GM12874 (cell line): Measurements from ENCODE around the gene HCRT.

ENCODE experiments used
- TF ChIP-seq, protein P1 (sequence below): IDR thresholded peaks from 2 replicates; pipeline ENCODE4 v1.5.1; 2011; ENCODE audit warnings: low read depth, mild to moderate bottlenecking, control low read depth, low read length, moderate library complexity; ENCODE audit not compliant: insufficient read depth

HCRT gene

DNA sequence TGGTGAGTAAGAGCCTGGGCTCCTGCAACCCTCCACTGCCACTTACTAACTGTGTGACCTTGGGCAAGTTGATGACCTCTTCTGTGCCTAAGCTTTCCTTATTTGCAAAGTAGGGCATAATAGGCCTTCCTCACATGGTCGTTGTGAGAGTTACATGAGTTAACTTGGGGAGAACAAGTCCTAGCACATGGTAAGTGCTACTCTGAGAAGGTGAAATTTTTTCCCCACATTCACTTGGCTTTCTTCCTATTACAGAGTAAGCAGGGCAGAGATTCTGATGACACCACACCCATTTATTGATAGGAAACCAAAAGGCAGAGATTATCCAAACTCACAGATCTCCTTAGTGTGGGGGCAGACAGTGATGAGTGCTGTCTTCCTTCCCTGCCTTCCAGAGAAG, 5.9 kb downstream of the HCRT start:
- TF ChIP-seq, protein P1, sequence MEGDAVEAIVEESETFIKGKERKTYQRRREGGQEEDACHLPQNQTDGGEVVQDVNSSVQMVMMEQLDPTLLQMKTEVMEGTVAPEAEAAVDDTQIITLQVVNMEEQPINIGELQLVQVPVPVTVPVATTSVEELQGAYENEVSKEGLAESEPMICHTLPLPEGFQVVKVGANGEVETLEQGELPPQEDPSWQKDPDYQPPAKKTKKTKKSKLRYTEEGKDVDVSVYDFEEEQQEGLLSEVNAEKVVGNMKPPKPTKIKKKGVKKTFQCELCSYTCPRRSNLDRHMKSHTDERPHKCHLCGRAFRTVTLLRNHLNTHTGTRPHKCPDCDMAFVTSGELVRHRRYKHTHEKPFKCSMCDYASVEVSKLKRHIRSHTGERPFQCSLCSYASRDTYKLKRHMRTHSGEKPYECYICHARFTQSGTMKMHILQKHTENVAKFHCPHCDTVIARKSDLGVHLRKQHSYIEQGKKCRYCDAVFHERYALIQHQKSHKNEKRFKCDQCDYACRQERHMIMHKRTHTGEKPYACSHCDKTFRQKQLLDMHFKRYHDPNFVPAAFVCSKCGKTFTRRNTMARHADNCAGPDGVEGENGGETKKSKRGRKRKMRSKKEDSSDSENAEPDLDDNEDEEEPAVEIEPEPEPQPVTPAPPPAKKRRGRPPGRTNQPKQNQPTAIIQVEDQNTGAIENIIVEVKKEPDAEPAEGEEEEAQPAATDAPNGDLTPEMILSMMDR: no peak

DNA sequence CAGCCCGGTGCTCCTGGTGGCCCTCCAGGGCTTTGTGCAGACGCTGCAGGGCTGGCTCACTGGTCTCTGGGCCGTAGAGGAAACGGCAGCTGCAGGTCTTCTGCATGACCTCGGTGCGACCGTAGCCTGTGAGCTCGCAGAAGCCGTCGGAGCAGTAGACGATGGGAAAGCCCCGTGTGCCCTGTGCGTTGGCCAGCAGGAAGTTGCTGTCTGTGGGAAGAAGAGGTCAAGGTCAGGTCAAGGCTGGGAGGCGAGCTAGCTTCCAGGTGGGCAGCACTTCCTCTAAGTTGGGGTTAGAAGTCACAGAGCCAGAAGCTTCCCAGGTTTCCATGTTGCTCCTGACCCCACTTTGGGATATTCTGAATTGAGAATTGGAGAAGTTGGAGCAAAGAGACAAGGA, 6.4 kb downstream of the HCRT start:
- TF ChIP-seq, protein P1: no peak

DNA sequence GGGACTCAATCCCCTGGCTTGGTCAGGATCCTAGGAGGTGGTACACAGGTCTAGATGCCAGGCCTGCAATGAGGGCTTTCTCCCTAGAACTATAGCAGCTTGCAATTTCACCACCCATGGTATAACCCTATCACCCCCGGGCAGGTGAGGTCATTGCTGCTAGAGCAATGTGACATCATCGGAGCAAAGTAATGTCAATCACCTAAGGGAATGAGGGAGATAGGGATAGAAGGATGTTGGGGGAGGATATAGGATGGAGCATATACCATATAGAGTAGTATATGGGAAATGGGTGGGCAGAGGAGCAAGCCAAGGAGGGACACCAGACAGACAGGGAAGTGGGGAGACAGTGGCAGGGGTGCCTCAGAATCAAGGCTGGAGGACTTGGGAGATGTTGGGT, 7.6 kb downstream of the HCRT start:
- TF ChIP-seq, protein P1: no peak

DNA sequence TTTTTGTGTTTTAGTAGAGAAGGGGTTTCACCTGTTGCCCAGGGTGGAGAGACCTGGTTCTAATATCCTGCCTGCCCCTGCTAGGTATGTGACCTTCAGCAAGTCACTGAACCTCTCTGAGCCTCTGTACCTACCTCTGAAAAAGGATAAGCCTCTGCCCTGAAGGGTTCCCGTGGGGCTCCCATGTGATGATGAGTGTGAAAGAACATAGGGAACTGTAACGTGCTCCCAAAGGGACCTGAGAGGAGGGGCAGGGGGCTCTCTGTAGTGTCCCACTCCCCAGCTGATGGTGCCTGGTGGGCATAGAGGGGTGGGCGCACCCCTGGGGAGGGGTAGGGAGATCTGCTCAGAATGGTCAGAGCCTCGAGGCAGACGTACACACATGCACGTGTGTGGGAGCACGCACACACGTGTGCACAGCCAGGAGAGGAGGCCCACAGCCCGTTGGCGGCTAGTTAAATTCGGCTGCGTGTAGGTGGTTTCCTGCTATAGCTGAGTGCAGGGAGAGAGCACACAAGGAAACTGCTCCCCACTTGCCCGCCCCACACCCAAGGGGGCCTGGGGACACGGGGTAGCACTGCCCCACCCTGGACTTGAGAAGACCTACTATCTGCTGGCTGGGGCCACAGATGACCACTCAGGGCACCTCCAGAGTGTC, 11.0 kb downstream of the HCRT start:
- TF ChIP-seq, protein P1: no peak

DNA sequence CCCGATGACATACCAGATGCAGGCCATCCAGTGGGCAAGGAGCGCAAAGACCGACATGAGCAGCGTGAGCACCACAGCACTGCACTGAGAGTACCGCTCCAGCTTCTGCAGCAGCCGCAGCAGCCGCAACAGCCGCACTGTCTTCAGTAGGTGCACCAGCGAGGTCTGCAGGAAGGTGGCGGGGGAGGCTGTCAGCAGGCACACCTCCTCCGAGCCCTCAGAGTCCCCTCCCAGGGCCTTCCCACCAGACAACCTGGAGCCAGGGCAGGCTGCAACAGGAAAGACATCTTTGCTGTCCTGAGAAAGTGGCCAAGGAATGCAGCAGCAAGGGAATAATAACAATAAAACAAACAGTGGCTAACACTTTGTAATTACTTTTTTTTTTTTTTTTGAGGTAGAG, 13.4 kb downstream of the HCRT start:
- TF ChIP-seq, protein P1: no peak

DNA sequence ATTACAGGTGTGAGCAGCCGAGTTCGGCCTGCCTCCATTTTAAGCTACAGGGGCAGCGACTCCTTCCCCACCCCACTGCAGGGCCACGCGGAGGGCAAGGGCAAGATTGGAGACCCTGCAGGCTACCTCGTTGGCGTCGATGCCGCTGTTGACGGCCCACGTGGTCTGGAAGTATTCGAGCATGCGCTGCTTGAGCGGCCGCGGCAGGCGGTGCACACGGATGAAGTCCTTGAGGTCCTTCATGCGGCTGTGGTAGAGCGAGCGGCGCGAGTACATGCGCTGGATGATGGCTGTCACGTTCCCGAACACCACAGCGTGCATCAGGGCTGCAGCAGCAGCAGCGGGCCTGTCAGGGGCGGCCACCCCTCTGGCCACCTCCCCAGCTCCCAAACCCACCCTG, 15.9 kb downstream of the HCRT start:
- TF ChIP-seq, protein P1: no peak

DNA sequence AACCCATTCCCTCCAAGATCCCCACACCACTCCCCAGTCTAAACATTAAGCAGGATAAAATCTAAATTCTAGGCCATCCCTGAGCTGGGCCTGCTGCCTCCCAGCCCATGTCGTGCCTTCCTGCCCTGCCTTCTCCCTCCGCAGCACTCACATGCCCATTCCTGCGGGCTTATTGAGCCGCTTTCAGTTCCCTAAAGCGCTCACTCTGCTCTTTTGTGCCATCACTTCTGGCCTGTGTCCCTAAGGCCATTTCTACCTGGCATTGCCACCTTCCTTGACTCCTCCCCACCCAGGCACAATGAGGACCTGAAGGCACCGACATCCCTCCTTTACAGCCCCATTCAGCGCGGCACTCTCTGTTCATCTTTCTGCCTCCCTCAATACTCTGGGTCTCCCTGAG, 17.4 kb downstream of the HCRT start:
- TF ChIP-seq, protein P1: no peak
